Stimulated activated CD4-positive, alpha-beta T cell treated with anti-CD3 and anti-CD28 coated beads, Interleukin-1b, Interleukin-23, amount 100 ng/mL, for 4 hours (primary cell): Measurements from ENCODE around the gene IGFBPL1.
"Not testable (repeated sequence)": the region's sequence is repeated elsewhere in the genome, so short reads cannot be mapped to it uniquely, and the experiment has no call there.

ENCODE experiments used
- DNase-seq, 2 donors: peaks; one replicate each; pipeline ENCODE4 v3.0.0-alpha.2; 2020; ENCODE audit warnings: low read depth in 2 of 2

IGFBPL1 gene

GRCh38 chr9:38380230-38380871 lies 43.9 kb downstream of the IGFBPL1 start:
- DNase-seq = no peak

GRCh38 chr9:38377336-38378083 lies 46.7 kb downstream of the IGFBPL1 start:
- DNase-seq = not testable (repeated sequence)

DNA sequence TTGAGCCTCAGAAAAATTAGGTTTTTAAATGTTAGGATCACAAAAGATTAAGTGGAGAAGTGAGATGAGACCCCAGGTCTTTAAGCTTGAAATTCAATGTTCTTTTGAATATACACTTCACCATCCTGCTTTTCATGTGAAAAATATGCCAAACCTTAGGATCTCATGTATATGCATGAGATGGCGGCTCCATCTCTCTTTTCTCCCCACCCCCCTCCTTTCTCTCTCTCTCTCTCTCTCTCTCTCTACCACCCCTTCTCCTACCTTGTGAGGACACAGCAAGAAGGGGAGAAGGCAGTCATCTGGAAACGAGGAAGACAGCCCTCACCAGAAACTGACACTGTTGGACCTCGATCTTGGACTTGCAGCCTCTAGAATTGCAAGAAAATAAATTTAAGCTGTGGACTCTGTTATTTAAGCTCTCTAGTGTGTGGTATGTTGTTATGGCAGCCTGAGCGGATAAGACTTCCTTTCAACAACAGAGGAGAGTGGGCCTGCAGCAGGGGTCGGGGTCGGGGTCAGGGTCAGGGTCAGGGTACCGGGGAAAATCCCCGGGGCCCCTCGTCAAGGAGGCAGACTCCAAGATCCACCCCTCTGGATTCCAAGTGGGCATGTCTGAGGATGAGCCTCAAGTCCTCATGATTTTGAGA lies 48.1 kb downstream of the IGFBPL1 start:
- DNase-seq = no peak

DNA sequence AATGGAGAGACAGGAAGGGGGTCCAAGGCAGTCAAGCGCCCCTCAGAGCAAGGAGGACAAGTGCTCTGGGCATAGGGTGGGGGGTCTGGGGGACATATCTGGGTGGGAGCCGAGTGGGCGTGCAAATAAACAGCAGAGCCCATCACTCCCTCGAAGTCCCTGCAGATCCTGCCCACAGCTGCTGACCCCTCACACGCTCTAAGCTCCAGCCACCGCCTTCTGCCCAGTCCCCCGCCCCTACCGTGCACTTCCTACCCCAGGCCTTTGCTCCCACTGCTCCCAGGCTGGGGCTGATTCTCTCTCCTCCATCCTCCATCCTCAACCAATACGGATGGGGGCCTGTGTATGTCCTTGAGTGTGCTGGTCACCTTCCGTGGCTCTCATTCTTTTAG lies 48.7 kb downstream of the IGFBPL1 start:
- DNase-seq = no peak

GRCh38 chr9:38374847-38375571 lies 49.2 kb downstream of the IGFBPL1 start:
- no peak for DNase-seq

DNA sequence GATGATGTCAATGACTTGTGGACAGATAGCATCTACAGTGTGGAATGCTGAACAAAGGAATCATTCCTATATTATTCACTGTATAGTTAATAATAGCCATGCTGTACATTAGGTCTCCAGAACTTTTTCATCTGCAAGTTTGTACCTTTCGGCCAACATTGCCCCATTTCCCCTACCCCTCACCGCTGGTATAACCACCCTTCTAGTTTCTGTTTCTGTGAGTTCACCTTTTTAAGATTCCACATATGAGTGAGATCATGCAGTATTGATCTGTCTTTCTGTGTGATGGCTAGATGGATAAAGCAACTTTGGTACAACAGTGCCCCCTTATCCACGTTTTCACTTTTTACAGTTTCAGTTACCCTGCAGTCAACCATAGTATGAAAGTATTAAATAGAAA lies 50.6 kb downstream of the IGFBPL1 start:
- DNase-seq = no peak

DNA sequence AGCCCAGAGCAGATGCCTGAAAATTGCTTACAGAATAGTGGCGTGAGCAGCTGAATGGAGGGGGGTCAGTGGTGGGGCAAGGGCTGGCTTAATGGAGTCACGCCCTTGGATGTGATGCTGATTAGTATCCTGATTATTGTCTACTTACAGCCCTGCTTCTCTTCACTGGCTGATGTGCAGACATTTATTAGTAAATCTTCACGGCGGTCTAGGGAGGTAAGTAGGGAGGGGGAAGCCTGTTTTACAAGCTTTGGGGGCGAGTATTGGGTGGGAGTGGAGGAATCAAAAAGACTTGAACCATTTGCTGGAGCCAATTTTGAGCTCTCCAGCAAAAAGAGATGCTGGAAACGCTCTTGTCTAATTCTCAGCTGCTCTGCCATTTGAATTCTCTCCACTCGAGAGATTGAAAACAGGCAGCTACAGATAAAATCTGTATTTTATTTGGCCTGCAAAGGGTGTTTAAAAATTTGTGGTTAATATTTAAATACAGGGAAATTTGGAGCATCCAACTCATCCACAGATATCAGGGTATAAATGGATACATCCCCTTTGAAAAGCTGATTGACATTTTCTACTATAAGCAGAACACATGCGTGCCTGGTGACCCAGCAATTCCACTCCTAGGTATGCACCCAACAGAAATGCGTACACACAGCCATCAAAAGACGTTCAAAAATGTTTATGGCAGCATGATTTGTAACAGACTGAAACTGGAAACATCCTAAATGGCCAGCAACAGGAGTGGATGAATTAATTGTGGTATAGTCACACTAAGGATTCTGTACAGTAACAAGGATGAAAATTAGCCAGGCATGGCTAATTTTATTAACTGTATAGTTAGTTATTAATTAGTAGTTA lies 51.3 kb downstream of the IGFBPL1 start:
- no peak for DNase-seq

DNA sequence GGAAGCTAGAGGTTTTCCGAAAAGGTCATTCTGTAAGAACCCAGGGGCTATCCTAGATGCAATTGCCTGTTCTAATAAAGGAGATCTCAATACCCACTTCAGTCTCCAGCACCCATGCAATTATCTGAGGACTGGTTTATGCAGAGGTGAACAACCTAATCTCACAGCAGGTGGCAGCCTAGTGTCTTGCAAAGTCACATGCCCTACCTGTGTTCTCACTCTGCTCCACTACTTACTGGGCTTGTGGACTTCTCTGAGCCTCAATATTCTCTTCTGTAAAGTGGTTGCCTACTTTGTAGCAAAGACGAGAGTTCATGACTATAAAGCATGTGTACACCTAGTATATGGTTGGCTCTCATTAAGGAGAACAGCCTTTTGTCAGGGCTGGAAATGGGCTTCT lies 52.8 kb downstream of the IGFBPL1 start:
- no peak for DNase-seq

DNA sequence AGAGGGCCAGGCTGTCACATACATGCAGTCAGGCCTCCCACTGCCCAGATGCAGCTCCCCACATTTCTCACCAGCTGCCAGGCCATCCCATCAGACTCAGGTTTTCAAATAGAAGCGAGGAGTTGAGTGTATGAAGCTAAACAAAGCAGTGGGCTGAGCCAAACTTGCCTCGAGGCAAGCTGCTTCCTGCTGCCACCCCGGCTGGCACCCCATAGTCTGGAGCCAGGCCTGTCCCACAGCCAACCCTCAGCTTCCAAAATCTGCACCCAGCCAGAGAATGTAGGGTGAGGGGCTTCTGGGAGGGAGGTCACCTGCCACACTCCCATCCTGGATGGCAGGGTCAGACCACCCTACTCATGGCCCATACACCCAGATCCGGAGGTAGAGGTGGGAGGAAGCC lies 54.1 kb downstream of the IGFBPL1 start:
- no peak for DNase-seq

DNA sequence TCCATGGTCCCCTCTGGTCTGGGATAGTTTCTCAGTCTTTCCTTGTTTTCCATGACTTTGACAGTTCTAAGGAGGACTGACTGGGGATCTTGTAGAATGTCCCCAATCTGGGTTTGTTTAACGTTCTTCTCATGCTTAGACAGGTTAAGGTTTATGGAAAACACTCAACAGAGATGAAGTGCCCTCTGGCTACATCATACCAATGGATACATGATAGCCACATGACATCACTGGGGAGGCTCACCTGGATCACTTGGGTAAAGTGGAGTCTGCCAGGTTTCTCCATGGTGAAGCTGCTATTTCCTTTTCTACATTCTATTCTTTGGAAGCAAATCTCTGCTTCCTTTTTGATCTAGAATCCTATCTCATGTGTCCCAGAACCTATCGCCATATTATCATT lies 55.5 kb downstream of the IGFBPL1 start:
- DNase-seq = no peak

GRCh38 chr9:38367898-38368297 lies 56.4 kb downstream of the IGFBPL1 start:
- DNase-seq = no peak

- no peak for DNase-seq
Measured at GRCh38 chr9:38363589-38363925, 60.7 kb downstream of the IGFBPL1 start.

- DNase-seq = no peak
Measured at GRCh38 chr9:38362852-38363588, 61.2 kb downstream of the IGFBPL1 start.

GRCh38 chr9:38361473-38361850 lies 62.8 kb downstream of the IGFBPL1 start:
- no peak for DNase-seq

DNA sequence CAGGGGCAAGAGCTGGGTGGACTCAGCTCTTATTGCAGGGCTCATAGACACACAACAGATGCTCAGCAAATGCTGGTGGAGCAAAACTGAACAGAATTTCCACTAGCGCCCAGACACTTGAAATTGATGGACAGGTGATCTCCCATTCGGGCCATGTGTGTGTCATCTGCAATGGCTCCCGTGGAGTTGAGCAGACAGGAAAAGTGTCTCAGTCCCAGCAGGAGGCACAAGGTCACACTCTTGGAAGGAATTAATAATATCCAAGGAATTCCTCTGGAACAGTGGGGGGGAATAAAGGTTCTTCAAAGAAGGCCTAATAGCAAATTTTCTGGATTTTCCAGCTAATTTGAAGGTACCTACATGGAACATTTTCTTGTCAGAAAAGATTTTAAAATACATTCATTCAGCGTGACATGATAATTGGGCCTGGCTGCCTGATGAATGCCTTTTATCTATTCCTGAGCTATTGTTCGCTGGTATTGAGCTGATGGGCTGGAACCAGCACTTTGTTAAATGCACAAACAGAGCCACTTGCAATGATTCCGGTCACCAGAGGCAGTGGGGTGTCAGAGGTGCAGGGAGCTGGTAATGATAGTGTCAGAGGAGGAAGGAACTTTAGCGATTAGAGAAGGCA lies 63.3 kb downstream of the IGFBPL1 start:
- DNase-seq = no peak

- DNase-seq = no peak
Measured at GRCh38 chr9:38359689-38360385, 64.4 kb downstream of the IGFBPL1 start.

GRCh38 chr9:38359297-38359653 lies 65.0 kb downstream of the IGFBPL1 start:
- DNase-seq = no peak

GRCh38 chr9:38358390-38359296 lies 65.6 kb downstream of the IGFBPL1 start:
- DNase-seq = no peak
